ENCODE measurements around the gene STK11.

Gene STK11

GRCh38 chr19:1210227-1210538 lies 4.6 kb downstream of the STK11 start:
- DNase-seq, result no peak

GRCh38 chr19:1211494-1212234 lies 6.1 kb downstream of the STK11 start:
- DNase-seq, result no peak

- DNase-seq, result peak; percentile 96
Measured at GRCh38 chr19:1213391-1214286, 8.1 kb downstream of the STK11 start.

GRCh38 chr19:1214299-1214861 lies 8.8 kb downstream of the STK11 start:
- no peak for DNase-seq

- DNase-seq, result no peak
Measured at GRCh38 chr19:1214862-1215731, 9.5 kb downstream of the STK11 start.

GRCh38 chr19:1216756-1217155 lies 11.2 kb downstream of the STK11 start:
- no peak for DNase-seq

GRCh38 chr19:1217366-1217765 lies 11.8 kb downstream of the STK11 start:
- DNase-seq, result no peak

- DNase-seq, result no peak
Measured at GRCh38 chr19:1218751-1219567, 13.4 kb downstream of the STK11 start.

- no peak for DNase-seq
Measured at GRCh38 chr19:1219786-1220476, 14.4 kb downstream of the STK11 start.

- no peak for DNase-seq
Measured at GRCh38 chr19:1220477-1220930, 14.9 kb downstream of the STK11 start.

GRCh38 chr19:1220976-1221903 lies 15.7 kb downstream of the STK11 start:
- DNase-seq, result peak; percentile 54

- no peak for DNase-seq
Measured at GRCh38 chr19:1221904-1222255, 16.3 kb downstream of the STK11 start.

- no peak for DNase-seq
Measured at GRCh38 chr19:1222394-1222793, 16.8 kb downstream of the STK11 start.

GRCh38 chr19:1223018-1223855 lies 17.7 kb downstream of the STK11 start:
- no peak for DNase-seq

- DNase-seq, result no peak
Measured at GRCh38 chr19:1224047-1224825, 18.7 kb downstream of the STK11 start.

- no peak for DNase-seq
Measured at GRCh38 chr19:1224847-1225246, 19.3 kb downstream of the STK11 start.

GRCh38 chr19:1225440-1226226 lies 20.1 kb downstream of the STK11 start:
- no peak for DNase-seq

GRCh38 chr19:1226227-1226518 lies 20.6 kb downstream of the STK11 start:
- DNase-seq, result no peak

Measured in inflammatory macrophage treated with lipopolysaccharide for 4 hours (primary cell).